BE2C (cell line): Measurements from ENCODE around the gene ADGRD2.

ENCODE experiments used
- DNase-seq: peaks from one replicate; pipeline ENCODE4 v3.0.0-alpha.2; 2020
- H3K27me3 ChIP-seq: fragments of 250-450 bp; sonication (Bioruptor Pico); 2 replicates; pipeline ENCODE4 v1.5.1; 2020; ENCODE audit warnings: mild to moderate bottlenecking
- H3K36me3 ChIP-seq: fragments of 250-450 bp; sonication (Bioruptor Pico); 2 replicates; pipeline ENCODE4 v1.5.1; 2020; ENCODE audit warnings: mild to moderate bottlenecking
- H3K4me1 ChIP-seq: fragments of 250-450 bp; sonication (Bioruptor Pico); 2 replicates; pipeline ENCODE4 v1.5.1; 2020
- H3K4me3 ChIP-seq: 2 replicates; pipeline ENCODE4 v1.5.1; 2011; ENCODE audit warnings: low read depth, low read length
- H3K9me3 ChIP-seq: fragments of 250-450 bp; sonication (Bioruptor Pico); 2 replicates; pipeline ENCODE4 v1.5.1; 2020
- TF ChIP-seq, protein P1 (sequence below): IDR thresholded peaks from 2 replicates; pipeline ENCODE4 v1.5.1; 2012; ENCODE audit warnings: mild to moderate bottlenecking, low read depth, low read length

The ADGRD2 gene

DNA sequence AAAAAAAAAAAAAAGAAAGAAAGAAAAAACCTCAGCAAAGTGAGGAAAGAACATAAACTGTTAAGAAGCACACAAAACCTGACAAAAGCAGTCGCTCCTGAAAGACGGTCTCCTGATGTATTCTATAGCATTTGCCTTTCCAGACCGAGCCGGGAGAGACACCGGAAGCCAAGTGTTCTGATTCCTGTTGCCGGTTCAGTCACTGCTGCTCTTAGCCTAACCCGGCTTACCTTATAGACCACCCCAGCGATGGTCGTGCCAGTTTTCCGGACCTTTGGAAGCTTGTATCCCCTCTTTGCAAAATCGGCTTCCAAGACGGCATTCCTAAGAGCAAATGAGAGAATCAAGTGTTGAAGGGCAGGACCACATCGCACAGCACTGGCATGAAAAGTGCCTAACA lies 35.6 kb upstream of the ADGRD2 start:
- H3K4me1 ChIP-seq: no peaks in the 10 kb centered on the region
- DNase-seq: no peak
- peak overlapping the region; percentile 96 for H3K4me3 ChIP-seq
- TF ChIP-seq, protein P1, sequence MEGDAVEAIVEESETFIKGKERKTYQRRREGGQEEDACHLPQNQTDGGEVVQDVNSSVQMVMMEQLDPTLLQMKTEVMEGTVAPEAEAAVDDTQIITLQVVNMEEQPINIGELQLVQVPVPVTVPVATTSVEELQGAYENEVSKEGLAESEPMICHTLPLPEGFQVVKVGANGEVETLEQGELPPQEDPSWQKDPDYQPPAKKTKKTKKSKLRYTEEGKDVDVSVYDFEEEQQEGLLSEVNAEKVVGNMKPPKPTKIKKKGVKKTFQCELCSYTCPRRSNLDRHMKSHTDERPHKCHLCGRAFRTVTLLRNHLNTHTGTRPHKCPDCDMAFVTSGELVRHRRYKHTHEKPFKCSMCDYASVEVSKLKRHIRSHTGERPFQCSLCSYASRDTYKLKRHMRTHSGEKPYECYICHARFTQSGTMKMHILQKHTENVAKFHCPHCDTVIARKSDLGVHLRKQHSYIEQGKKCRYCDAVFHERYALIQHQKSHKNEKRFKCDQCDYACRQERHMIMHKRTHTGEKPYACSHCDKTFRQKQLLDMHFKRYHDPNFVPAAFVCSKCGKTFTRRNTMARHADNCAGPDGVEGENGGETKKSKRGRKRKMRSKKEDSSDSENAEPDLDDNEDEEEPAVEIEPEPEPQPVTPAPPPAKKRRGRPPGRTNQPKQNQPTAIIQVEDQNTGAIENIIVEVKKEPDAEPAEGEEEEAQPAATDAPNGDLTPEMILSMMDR: no peak
- H3K36me3 ChIP-seq: peaks cover 42% of the 10 kb centered on the region
- no peaks in the 10 kb centered on the region for H3K27me3 ChIP-seq
- no peaks in the 10 kb centered on the region; the same call in 1 of the 2 replicates for H3K9me3 ChIP-seq

DNA sequence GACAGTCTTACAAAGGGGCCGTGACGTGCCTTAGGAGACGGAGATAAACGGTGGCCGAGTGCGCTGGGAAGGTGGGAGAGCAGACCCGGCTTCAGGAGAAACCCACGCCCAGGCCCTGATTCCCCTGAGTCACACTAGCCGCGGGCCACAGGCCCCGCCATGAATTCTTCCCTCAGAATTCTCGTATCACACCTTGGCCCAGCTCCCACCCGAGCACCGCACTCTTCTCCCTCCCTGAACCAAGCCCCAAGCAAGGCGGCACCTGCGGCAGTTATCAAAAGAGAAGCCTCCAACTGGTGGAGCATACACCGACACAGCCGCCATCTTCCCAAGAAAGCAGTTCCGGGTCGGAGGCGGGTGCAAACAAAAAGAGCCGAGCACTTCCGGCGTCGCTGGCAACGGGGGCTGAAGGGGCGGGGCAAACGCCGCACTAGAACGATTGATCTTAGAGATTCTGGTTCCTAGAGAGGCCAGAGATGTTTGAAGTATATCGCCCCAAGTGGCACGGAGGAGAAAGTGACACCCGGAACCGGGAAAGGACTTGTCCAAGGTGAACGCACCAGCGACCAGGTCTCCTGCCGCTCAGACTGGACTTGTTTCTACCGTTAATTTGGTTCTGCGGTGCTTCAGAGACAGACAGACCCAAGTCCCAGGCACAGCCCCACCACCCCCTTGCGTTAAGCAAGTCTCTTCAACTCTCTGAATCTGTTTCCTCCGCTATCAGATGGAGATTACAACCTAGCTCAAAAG lies 35.0 kb upstream of the ADGRD2 start, which contains the start of gene PSMB7:
TSS of gene PSMB7 (minus strand) at position 341 of the 750 bp plus-strand sequence. CDS start at position 324, 17 bp downstream.
- peaks cover 37% of the 10 kb centered on the region for H3K36me3 ChIP-seq
- H3K4me3 ChIP-seq: peak within 1 kb of the TSS; percentile 96
- no peaks in the 10 kb centered on the region; the same call in 1 of the 2 replicates for H3K9me3 ChIP-seq
- TF ChIP-seq, protein P1: peak; percentile 86
- DNase-seq: peak; percentile 96
- no peaks in the 10 kb centered on the region for H3K27me3 ChIP-seq
- no peaks in the 10 kb centered on the region for H3K4me1 ChIP-seq

DNA sequence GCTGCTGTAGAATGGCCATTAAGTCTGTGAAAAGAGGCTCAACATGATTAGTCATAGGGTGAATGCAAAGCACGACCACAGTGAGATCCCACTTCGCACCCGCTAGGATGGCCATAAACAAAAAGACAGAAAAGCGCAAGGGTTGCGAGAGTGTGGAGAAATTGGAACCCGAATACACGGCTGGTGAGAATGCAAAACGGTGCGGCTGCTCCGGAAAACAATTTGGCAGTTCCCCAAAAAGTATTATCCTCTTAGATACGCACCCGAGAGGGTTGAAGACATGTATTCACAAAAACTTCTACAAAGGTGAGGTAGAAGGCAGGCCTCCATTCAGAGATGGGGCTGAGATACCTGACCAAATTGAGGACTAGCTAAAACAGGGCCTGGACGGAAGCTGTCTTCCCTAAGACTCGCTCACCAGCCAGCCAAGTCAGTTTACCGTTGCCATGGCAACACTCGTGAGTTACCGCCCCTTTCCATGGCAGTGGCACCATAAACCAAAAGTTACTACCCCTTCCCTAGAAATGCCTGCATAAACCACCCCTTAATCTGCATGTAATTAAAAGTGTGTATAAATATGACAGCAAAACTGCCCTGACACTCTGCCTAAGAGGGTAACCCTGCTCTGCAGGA lies 34.3 kb upstream of the ADGRD2 start:
- Histone ChIP-seq H3K9me3 (no peaks in the 10 kb centered on the region; the same call in 1 of the 2 replicates), H3K4me1 (no peaks in the 10 kb centered on the region), H3K27me3 (no peaks in the 10 kb centered on the region), H3K36me3 (peaks cover 30% of the 10 kb centered on the region), H3K4me3 (peak overlapping the region; percentile 96)
- no peak for DNase-seq
- TF ChIP-seq, protein P1: no peak

DNA sequence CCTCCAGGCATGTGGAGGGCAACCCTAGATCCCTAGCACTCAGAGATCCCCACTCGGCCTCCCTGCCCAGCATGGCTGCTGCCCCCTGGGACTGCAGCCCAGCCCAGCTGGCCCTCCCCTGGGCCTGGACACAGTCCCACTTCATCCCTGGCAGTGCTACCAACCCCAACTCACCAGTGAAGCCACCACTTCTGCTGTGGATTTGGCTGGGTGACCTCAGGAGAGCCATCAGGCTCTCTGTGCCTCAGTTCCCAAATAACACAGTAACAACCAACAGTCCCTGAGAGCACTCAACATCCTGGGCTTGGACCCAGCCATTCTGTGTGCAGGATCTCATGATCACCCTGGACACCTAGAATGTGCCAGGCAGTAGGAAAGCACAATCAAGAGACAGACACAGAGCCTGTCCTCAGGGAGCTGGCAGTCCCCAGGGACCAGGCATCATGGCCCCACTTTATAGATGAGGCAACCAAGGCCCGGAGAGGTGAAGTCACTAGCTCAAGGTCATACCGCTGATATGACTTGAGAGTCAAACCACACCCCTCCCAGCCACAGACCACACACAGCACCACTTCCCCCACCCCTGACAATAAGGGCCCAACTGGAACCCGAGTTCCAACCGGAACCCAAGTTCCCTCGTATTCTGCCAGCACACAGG lies 30.3 kb upstream of the ADGRD2 start:
- no peaks in the 10 kb centered on the region for H3K27me3 ChIP-seq
- DNase-seq: no peak

DNA sequence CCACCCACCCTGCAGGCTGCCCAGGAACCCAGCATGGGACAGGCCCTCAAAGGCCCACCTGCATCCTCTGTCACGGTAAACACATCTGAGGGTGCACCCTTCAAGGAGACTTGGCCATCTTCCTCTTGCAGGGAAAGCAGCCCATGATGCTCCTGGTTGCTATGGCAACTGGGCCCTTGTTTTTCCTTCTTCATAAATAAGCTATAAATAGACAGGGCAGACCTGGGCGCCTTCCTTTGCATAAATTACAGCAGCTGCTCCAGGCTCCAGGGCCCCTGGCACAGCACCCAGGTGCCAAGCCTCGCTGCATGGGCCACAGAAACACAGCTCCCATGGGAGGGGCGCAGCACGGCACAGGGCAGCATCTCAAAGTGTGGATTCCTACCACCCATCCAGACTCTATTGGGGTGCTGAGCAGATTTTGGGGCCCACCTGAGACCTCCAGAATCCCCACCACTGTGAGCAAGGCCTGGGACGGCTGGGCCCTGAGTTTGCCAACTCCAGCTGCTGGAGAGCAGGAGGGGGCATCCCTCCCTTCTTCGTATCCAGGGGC lies 29.2 kb upstream of the ADGRD2 start:
- DNase-seq: no peak
- no peaks in the 10 kb centered on the region for H3K36me3 ChIP-seq
- H3K27me3 ChIP-seq: no peaks in the 10 kb centered on the region
- H3K4me3 ChIP-seq: no peak overlapping the region
- no peaks in the 10 kb centered on the region for H3K9me3 ChIP-seq
- H3K4me1 ChIP-seq: no peaks in the 10 kb centered on the region
- TF ChIP-seq, protein P1: no peak

More for the DNA sequence above, 30.3 kb upstream of the ADGRD2 start:
- H3K4me1 ChIP-seq: no peaks in the 10 kb centered on the region
- no peaks in the 10 kb centered on the region; the same call in 1 of the 2 replicates for H3K9me3 ChIP-seq
- H3K36me3 ChIP-seq: no peaks in the 10 kb centered on the region
- no peak overlapping the region for H3K4me3 ChIP-seq
- TF ChIP-seq, protein P1: no peak
